Measurements from ENCODE around the gene LTB4R2.
"Not testable (repeated sequence)": the region's sequence is repeated elsewhere in the genome, so short reads cannot be mapped to it uniquely, and the experiment has no call there.

Gene LTB4R2

DNA sequence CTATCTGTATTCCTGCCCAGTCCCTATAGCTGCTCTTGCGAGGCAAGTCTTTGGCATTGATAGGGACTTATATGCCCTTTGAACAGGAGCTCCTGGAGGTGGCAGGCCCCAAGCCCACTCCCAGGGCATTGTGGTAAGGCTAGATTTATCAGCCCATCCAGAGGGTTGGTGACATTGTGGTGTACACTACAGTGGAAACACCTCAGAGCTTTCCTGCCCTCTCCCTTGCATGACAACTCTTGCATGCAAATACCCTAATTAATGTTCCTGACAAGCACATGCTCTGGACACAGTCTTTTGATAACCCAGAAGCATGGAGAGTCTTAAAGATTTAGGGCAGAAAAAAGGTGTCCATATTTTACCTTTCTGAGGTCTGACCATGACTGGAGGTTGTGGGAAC is 30.7 kb downstream of the LTB4R2 start:
- DNase-seq, result no peak

DNA sequence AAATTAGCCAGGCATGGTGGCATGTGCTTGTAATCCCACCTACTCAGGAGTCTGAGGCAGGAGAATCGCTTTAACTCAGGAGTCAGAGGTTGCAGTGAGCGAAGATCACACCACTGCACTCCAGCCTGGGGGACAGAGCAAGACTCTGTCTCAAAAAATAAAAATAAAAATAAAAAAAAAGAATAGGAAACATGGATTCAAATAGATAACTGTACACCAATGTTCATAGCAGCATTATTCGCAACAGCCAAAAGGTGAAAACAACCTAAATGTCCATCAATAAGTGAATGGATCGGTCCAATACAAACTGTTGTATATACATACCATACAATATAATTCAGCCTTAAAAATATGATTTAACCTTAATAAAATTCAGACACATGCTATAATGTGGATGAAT is 32.9 kb downstream of the LTB4R2 start:
- DNase-seq, result no peak

DNA sequence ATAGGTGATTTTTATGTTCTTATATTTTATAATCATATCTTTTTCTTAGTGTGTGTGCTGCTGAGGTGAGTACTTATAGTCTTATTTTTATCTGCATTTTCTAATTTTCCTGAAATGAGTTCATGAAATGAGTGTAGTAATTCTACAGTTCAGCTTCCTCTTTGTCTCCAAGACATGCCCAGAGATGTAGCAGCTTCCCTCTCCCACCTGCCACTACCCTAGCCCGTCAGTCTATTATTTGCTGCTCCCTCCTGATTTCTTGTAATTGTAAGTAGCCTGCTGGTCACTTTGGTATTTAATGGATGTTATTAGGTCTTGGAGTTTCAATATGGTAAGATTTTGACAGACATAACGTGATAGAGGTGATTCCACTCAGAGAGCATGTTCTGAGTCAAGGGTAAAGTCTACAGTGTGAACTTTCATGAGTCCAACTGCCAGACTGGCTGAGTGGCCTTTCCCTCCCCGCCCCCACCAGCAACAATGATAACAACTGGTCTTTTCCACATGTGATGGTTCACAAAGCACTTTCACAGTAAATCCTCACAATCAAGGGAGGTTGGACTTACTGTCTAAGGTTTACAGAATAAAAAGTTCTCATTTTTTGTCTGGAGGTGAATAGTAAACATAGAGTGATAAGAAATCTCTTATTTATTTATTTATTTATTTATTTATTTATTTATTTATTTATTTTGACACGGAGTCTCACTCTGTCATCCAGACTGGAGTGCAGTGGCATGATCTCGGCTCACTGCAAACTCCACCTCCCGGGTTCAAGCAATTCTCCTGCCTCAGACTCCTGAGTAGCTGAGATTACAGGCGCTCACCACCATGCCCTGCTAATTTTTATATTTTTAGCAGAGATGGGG is 34.1 kb downstream of the LTB4R2 start:
- DNase-seq, result no peak

DNA sequence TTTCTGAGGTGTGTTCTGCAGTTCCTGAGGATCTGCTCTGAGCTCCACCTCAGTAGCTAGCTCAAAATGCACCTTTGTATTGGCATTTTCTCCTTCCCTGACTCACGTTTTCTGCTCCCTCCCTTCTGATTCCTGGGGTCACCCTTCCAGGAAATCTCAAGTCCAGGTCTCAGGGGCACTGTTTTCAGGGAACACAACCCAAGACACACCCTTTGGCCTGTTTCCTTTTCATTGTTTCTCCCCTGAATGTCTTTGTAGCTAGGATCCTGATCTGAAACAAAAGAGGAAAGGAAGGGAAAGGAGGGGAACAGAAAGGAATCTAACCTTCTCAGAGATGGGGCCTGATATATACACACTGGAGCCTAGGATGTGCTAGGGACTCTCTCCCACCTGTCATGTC is 37.2 kb downstream of the LTB4R2 start:
- DNase-seq, result no peak

DNA sequence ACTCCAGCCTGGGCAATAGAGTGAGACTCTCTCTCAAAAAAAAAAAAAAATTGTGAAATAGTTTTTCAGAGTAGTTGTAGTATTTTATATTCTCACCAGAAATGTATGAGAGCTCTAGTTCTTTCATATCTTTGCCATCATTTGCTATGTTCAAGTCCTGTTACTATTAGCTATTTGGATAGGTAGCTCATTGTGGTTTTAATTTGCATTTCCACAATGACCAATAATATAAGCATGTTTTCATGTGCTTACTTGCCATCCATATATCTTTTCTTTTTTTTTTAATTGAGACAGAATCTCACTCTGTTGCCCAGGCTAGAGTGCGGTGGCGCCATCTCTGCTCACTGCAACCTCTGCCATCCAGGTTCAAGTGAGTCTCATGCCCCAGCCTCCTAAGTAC is 38.2 kb downstream of the LTB4R2 start:
- no peak for DNase-seq

DNA sequence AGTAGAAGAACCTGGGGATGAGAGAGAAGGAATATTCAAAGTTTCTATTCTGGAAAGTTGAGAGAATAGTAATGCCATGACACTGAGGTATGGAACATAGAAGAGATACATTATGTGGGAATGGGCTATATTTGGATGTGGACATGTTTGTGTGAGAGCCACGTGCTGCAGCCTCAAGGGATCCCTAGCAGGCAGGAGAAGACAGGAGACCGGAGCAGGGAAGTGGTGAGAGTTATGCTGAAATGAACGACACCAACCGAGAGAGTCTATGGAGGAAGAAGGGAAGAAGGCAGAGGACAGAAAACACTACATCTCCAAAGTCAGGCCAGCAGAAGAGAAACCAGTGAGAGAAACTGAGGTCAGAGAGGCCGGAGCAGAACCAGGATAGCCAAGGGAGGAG is 39.8 kb downstream of the LTB4R2 start:
- no peak for DNase-seq

DNA sequence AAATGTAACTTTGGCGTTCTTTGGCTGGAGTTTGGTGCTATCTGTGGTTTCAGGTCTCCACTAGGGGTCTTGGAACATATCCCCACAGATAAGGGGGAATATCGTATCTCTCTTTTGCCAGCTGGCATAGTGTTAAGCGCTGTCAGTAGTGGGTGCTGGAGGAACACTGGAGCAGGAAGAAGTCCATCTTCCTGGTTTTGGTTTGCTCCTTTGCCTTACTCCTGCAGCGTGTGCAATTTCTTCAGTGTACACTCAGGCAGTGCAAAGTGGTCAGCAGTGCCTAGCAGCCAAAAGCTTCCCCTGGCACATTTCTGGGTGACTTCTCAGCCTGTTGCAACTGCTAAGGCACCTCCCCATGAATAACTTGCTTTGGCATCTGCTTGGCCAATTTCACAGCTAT is 41.6 kb downstream of the LTB4R2 start:
- DNase-seq, result no peak

DNA sequence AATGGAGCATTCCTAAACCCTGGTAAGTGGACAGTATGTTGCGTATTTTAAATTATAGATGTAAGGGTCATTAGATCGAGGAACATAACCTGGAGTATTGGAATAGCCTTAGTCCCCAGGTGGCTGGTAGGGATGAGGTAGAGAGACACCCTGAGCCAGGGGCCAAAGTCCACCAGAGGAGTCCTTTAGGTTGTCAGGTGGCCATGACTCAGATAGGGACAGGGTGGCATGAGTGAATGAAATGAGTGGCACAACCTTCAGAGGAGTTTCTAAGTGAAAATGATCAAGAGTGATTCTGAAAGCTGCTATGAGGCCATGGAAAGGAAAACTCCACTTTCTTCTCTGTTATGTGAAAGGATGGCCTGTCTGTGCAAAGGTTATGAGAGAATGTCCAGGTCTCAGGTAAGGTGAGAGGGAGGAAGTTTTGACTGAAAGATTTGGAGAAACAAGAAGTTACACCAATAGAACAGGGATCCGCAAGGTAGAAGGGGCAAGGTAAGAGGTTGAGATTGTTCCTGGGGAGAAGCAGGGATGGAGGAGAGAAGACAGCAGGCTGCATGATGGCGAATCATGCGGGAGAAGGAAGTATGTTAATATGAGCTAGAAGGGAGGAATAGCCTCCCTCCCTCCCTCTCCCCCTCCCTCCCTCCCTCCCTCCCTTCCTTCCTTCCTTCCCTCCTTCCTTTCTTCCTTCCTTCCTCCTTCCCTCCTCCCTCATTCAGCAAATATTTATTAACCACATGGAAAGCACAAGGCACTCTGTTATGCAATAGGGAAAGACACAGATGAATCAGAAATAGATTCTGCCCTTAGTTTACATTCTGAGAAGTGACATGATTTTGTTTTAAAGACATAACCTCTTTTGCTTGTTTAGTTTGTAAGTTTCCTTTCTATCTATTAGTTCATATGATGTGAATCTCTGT is 43.9 kb downstream of the LTB4R2 start:
- DNase-seq, result no peak

DNA sequence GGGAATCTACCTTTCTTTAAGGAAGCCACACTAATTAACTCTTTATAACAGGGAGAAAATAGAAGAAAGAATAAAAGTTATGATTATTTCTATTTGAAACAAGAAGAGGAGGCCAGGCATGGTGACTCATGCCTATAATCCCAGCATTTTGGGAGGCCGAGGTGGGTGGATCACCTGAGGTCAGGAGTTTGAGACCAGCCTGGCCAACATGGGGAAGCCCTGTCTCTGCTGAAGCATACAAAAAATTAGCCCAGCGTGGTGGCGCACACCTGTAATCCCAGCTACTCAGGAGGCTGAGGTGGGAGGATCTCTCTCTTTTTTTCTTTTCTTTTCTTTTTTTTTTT is 44.5 kb downstream of the LTB4R2 start:
- not testable (repeated sequence) for DNase-seq

DNA sequence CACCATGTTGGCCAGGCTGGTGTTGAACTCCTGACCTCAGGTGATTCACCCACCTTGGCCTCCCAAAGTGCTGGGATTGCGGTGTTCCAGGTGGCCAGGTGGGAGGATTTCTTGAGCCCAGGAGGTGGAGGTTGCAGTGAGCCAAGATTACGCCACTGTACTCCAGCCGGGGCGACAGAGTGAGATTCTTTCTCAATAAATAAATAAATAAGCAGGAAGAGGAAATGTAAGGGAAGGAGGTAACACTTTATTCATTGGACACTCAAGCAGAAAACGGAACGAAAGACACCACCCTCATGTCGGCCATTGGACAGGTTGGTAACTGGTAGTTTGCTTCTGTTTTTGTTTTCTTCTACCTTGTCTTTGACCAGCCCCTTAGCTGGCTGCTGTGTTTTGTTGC is 45.1 kb downstream of the LTB4R2 start:
- no peak for DNase-seq

DNA sequence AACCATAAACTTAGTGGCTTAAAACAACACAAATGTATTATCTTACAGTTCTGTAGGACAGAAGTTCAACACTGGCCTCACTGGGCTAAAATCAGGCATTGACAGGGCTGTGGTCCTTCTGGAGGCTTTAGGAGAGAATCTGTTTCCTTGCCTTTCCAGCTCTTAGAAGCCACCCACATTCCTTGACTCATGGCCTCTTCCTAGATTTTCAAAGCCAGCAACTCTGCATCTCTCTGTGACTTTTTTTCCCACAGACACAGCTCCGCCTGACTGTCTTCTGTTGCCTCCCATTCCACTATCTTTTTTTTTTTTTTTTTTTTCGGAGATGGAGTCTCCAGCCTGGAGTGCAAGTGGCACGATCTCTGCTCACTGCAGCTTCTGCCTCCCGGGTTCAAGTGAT is 46.3 kb downstream of the LTB4R2 start:
- DNase-seq, result no peak

DNA sequence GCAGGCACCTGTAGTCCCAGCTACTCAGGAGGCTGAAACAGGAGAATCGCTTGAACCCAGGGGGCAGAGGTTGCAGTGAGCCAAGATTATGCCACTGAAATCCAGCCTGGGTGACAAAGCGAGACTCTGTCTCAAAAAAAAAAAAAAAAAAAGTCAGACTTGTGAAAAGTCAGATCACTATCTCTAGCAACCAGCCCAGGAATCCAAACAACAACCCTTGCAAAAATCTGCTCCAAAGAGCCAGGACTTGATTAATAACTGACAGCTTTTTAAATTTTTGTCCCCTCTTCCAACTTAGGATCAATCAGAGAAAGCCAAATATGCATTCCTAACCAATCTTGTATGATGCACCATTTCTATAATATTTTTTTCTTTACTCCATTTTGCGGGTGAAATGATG is 50.3 kb downstream of the LTB4R2 start:
- no peak for DNase-seq

DNA sequence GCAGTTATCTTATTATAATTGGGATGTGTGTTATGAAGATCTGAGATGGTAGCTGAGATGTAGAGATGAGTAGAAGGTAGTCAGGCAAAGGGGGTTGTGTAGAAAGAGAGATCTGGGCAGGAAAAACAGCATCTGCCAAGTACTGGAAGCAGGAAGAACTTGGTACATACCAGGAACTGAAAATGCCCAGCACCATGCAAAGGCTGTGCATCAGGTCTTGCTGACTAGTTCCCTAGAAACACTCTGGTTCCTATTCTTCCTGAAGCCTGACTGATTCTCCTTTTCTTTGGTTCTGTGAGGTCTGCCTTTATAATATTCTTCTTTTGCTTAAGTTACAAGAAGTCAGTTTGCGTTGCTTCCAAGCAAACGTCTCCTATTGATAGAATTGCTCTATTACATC is 51.4 kb downstream of the LTB4R2 start:
- DNase-seq, result no peak
